H1 (cell line): ENCODE results near the gene SMG1. TPM values are rescaled to one million over a fixed set of nuclear protein-coding genes. Genes with fewer than 3 reads are reported as not detected.

ENCODE experiments used
- CHD7 ChIP-seq: fragments of 300-600 bp; sonication (generic); IDR thresholded peaks from 2 replicates; pipeline ENCODE4 v1.7.1; 2012; ENCODE audit warnings: low read length, moderate library complexity, mild to moderate bottlenecking, inconsistent platforms; ENCODE audit not compliant: insufficient replicate concordance
- HDAC6 ChIP-seq: IDR thresholded peaks from one replicate; pipeline ENCODE4 v1.7.1; 2012; ENCODE audit warnings: low read depth, mild to moderate bottlenecking, inconsistent platforms, low read length, moderate library complexity
- POLR2A ChIP-seq, 2 experiments: IDR thresholded peaks; 1 replicate in 1 of 2; 2 replicates in 1 of 2; pipeline ENCODE4 v1.6.1; 2011; ENCODE audit warnings: low read depth in 2 of 2, low read length in 2 of 2, mild to moderate bottlenecking in 2 of 2; ENCODE audit errors: control extremely low read depth in 1 of 2
- RBBP5 ChIP-seq: IDR thresholded peaks from 2 replicates; pipeline ENCODE4 v1.7.1; 2012; ENCODE audit warnings: low read depth, mild to moderate bottlenecking, inconsistent platforms, low read length, moderate library complexity, borderline replicate concordance
- RNF2 ChIP-seq: fragments of 200-900, 300-1000 bp; sonication (generic); IDR thresholded peaks from 2 replicates; pipeline ENCODE4 v1.7.1; 2016; ENCODE audit warnings: borderline replicate concordance, low read depth, mild to moderate bottlenecking, antibody characterized with exemption, low read length; ENCODE audit not compliant: poor library complexity, severe bottlenecking; ENCODE audit errors: missing control alignments
- SAP30 ChIP-seq: fragments of 300-600 bp; sonication (generic); IDR thresholded peaks from 2 replicates; pipeline ENCODE4 v1.7.1; 2012; ENCODE audit warnings: low read length, moderate library complexity, mild to moderate bottlenecking, inconsistent platforms; ENCODE audit not compliant: insufficient read depth, insufficient replicate concordance
- TBP ChIP-seq: IDR thresholded peaks from 2 replicates; pipeline ENCODE4 v1.6.1; 2011; ENCODE audit warnings: low read depth, low read length, improper control_type of control experiment
- TCF12 ChIP-seq: IDR thresholded peaks from 2 replicates; pipeline ENCODE4 v1.6.1; 2011; ENCODE audit warnings: low read depth, mild to moderate bottlenecking, low read length
- polyA plus RNA-seq, 7 experiments: library from polyadenylated mRNA; depleted of rRNA in 3 of 7; stranded (reverse) in 5 of 7; unstranded in 2 of 7; fragments of >200 nt in 5 of 7; fragments of 200-250 nt in 2 of 7; gene quantifications; 1 replicate in 5 of 7; 2 replicates in 1 of 7; 4 replicates in 1 of 7; pipeline versions ENCODE4 v1.2.1 to v1.2.3, GENCODE V29; 2011 to 2013; ENCODE audit warnings: missing spikeins in 2 of 7, mixed read lengths in 2 of 7
- total RNA-seq: library from RNA; stranded (reverse); fragmentation: NEBNext Ultra II Directional; extraction: Animal tissue kit (Norgen Biotek cat#: 25700); gene quantifications from 2 replicates; pipeline ENCODE4 v1.2.1, GENCODE V29; 2021

SMG1 gene
- total and polyA plus RNA-seq, 2 of the 8 experiments (the other 6 are each of a cell fraction or from before 2014, with no cell fraction given) = 14.9 to 90.6 TPM

- TF ChIP-seq CHD7 (no peak), SAP30 (no peak), RBBP5 (no peak), POLR2A (IDR thresholded peaks at IDR 0.05; ENCODE audit: control extremely low read depth in 1 of 2, low read depth in 2 of 2, low read length in 2 of 2) (no peak), TCF12 (no peak), HDAC6 (no peak), TBP (no peak), RNF2 (no peak)
Measured at GRCh38 chr16:18932243-18932987, 6.2 kb upstream of the SMG1 start (continued).
